ENCODE results near the gene ENTPD7. TPM values are rescaled to one million over a fixed set of nuclear protein-coding genes. Genes with fewer than 3 reads are reported as not detected.

ENTPD7 gene
- total and polyA plus RNA-seq, 2 of the 8 experiments (the other 6 are each of a cell fraction or from before 2014, with no cell fraction given), result 5.0 to 15.6 TPM

DNA sequence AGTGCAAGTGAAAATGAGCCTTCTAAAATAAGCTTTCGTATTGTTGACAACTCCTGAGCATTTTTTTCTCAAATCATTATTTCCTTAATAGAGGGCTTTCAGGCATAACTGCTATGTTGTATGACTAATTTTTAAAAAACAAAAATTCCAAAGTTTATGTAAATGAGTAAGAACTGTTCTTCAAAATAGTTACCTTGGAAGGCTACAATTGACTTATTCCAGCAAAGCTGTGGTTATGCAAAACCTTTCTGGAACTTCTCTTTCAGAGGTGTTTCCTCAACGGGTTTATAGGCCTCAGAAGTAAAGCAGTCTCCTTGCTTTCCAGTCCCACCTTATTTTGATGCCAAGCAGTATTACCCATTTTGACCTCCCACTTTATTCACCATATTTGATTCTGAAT lies 41.6 kb upstream of the ENTPD7 start:
- WGBS, 2 experiments (ENCODE audit: extremely low coverage in 1 of 2, insufficient coverage in 1 of 2, insufficient read length in 1 of 2, insufficient replicate concordance in 2 of 2, low coverage in 1 of 2, low lambda C conversion rate in 2 of 2, missing lambda C conversion rate in 1 of 2), result 79% methylated on average over 2 of the region's 2 CpGs; no CpG with 5 or more reads in 1 of the 2 experiments
- Histone ChIP-seq H3K18ac (ENCODE audit: extremely low read depth, low read length) (no peak overlapping the region), H3K4me2 (ENCODE audit: insufficient read depth in 1 of 2, low read depth in 2 of 2, low read length in 2 of 2) (no peak overlapping the region; a peak in 1 of 4 replicates)

More for the DNA sequence above, 41.6 kb upstream of the ENTPD7 start:
- no peak for FAIRE-seq
- no peak overlapping the region for H2BK20ac ChIP-seq (ENCODE audit: low read length)
- no peaks in the 10 kb centered on the region; a peak in 1 of 8 replicates for H3K36me3 ChIP-seq (ENCODE audit: control insufficient read depth in 2 of 4, insufficient read depth in 4 of 4, low read length in 3 of 4)
- H2AFZ ChIP-seq (ENCODE audit: low read length), result no peak overlapping the region
- no peak overlapping the region for H4K5ac ChIP-seq (ENCODE audit: insufficient read length, low read depth, low read length)
- POLR2A ChIA-PET (ENCODE audit: partially characterized antibody), result interaction anchor here (1.3 kb wide), 1 partner anchor 174 kb away, joined by 4 read pairs; no protein-coding TSS in a partner anchor
- H4K8ac ChIP-seq (ENCODE audit: extremely low read depth, insufficient read depth, low read length), result no peak overlapping the region
- H3K14ac ChIP-seq (ENCODE audit: insufficient read length), result no peak overlapping the region
- H3K4me1 ChIP-seq (replicated peaks in 1 of 4; ENCODE audit: control insufficient read depth in 3 of 4, insufficient read depth in 4 of 4, low read length in 3 of 4), result peaks cover 0 to 6% (median 3%) of the 10 kb centered on the region in 4 experiments; a peak in 6 of 7 replicates
- no peak overlapping the region for H3K4ac ChIP-seq (replicated peaks; ENCODE audit: insufficient read length, low read depth, low read length)
- no peak overlapping the region for H2BK5ac ChIP-seq (ENCODE audit: low read depth, low read length)
- TF ChIP-seq HDAC6 (IDR thresholded peaks at IDR 0.05; ENCODE audit: low read depth, low read length), result no peak
- TF ChIP-seq JUND (IDR thresholded peaks at IDR 0.05; ENCODE audit: low read length), result no peak
- no peak for TF ChIP-seq YY1 (IDR thresholded peaks at IDR 0.05; ENCODE audit: low read depth, low read length)
- no peak for TF ChIP-seq HDAC2 (IDR thresholded peaks at IDR 0.05; ENCODE audit: borderline replicate concordance in 1 of 2, low read depth in 2 of 2, low read length in 2 of 2)
- TF ChIP-seq ATF2 (IDR thresholded peaks at IDR 0.05; ENCODE audit: low read length), result no peak
- TF ChIP-seq RXRA (IDR thresholded peaks at IDR 0.05; ENCODE audit: insufficient read depth, low read depth, low read length), result no peak
- TF ChIP-seq FOSL1 (IDR thresholded peaks at IDR 0.05; ENCODE audit: insufficient read depth, low read depth, low read length), result no peak
- TF ChIP-seq CREB1 (IDR thresholded peaks at IDR 0.05), result no peak
- TF ChIP-seq POLR2A (IDR thresholded peaks at IDR 0.05; ENCODE audit: control extremely low read depth in 1 of 2, low read depth in 2 of 2, low read length in 2 of 2), result no peak
- TF ChIP-seq PHF8 (conservative IDR thresholded peaks at IDR 0.05; ENCODE audit: low read depth, low read length), result no peak
- H2BK120ac ChIP-seq (replicated peaks; ENCODE audit: low read depth, low read length), result no peak overlapping the region
- H3K27me3 ChIP-seq (replicated peaks in 1 of 4; ENCODE audit: control insufficient read depth in 3 of 4, extremely low read depth in 1 of 4, insufficient read depth in 3 of 4, low read length in 3 of 4), result no peaks in the 10 kb centered on the region
- no peak for DNase-seq (ENCODE audit: low read depth in 1 of 2, low spot score in 2 of 2)
- peaks cover 0 to 16% of the 10 kb centered on the region in 2 experiments; a peak in 2 of 4 replicates for H3K79me2 ChIP-seq (ENCODE audit: control insufficient read depth in 1 of 2, insufficient read depth in 2 of 2, low read length in 2 of 2)
- no peak overlapping the region for H2AK5ac ChIP-seq (ENCODE audit: low read depth, low read length)
- H3K9ac ChIP-seq (replicated peaks in 1 of 4; ENCODE audit: extremely low read depth in 1 of 4, low read depth in 3 of 4, low read length in 3 of 4), result no peak overlapping the region
- CTCF ChIA-PET (ENCODE audit: partially characterized antibody), result interaction anchor here (0.9 to 17.7 kb wide), 4 partner anchors 9 to 182 kb away, joined by 3 to 323 read pairs (median 40); no protein-coding TSS in a partner anchor
- H3K27ac ChIP-seq (ENCODE audit: low read depth, low read length), result no peak overlapping the region
- no peaks in the 10 kb centered on the region for H3K9me3 ChIP-seq (ENCODE audit: insufficient read depth in 2 of 2, low read depth in 1 of 2, low read length in 1 of 2)
- no peak overlapping the region for H3K56ac ChIP-seq (replicated peaks; ENCODE audit: insufficient read length, low read depth, low read length)
- H3K79me1 ChIP-seq (ENCODE audit: low read depth, low read length), result peaks cover 2% of the 10 kb centered on the region; the same call in 1 of the 2 replicates
- H2BK12ac ChIP-seq (ENCODE audit: low read depth, low read length), result no peak overlapping the region
- H3K23me2 ChIP-seq (ENCODE audit: low read depth, low read length), result peaks cover 8% of the 10 kb centered on the region; the same call in 1 of the 2 replicates
- H4K91ac ChIP-seq (replicated peaks; ENCODE audit: insufficient read length, low read length), result no peak overlapping the region
- H2BK15ac ChIP-seq (ENCODE audit: low read length), result no peak overlapping the region
- no peak overlapping the region for H3K4me3 ChIP-seq (ENCODE audit: extremely low read depth in 1 of 4, insufficient read depth in 2 of 4, low read depth in 3 of 4, low read length in 4 of 4)
- H4K20me1 ChIP-seq (replicated peaks in 1 of 2; ENCODE audit: control insufficient read depth in 1 of 2, insufficient read depth in 2 of 2, low read length in 2 of 2), result no peaks in the 10 kb centered on the region
- H3K23ac ChIP-seq (ENCODE audit: insufficient read length), result no peak overlapping the region
